Right renal cortex interstitium (tissue), 3 donors: ENCODE data around the gene VRK1. TPM values are rescaled to one million over a fixed set of nuclear protein-coding genes. Genes with fewer than 3 reads are reported as not detected.
"Not testable (repeated sequence)": the region's sequence is repeated elsewhere in the genome, so short reads cannot be mapped to it uniquely, and the experiment has no call there.

Experiments
- DNase-seq, 3 donors: peaks; one replicate each; pipeline ENCODE4 v3.0.0-alpha.2; 2013; ENCODE audit warnings: low read depth in 3 of 3, low spot score in 2 of 3
- polyA plus RNA-seq, 3 donors: library from polyadenylated mRNA; unstranded; fragments of 120-200 nt; gene quantifications; one replicate each; pipeline ENCODE4 v1.2.1, GENCODE V29; 2013; ENCODE audit not compliant: insufficient read length in 3 of 3

VRK1 gene
- polyA plus RNA-seq, 3 donors = 24.1 to 31.2 (median 29.3) TPM

GRCh38 chr14:96867634-96868033 is 70.5 kb downstream of the VRK1 start:
- DNase-seq = no peak

DNA sequence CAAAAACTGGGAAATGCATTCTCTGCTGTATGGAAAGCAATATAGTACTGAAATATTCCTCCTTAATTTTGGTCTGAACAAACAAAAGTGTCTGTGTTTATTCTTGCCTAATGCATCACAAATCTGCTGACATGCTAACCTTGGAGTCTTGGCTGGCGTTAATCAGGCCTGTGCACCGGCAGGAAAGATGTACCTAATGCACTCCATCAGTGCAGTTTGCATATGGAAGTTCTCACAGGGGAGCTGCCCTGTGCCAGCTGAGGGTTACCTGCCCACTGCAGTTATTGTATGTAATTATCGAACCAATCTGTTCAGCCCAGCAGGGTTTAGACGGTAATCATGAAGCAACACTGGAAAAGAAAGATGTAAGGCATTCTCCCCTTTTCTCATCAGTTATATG is 76.9 kb downstream of the VRK1 start:
- no peak for DNase-seq

DNA sequence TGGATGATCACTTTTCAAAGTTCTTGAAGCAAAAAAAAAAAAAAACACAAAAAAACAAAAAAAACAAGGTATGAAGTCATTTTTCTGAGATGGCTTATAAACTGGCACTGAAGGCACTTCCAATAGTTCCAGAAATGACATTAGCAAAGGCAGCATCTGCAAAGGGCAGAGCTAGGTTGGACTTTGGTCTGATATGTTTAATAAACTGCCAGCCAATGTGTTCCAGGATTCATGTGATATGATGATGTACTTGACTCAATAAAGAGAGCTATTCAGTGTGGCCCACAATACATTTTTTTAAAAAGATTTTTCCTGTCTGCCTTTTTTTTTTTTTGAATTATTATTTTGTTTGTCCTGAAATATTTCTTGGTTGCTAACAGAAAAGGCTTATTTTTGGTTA is 79.6 kb downstream of the VRK1 start:
- DNase-seq = no peak

- no peak for DNase-seq
Measured at GRCh38 chr14:96881713-96882112, 84.5 kb downstream of the VRK1 start.

- DNase-seq = not testable (repeated sequence)
Measured at GRCh38 chr14:96883974-96884373, 86.8 kb downstream of the VRK1 start.

GRCh38 chr14:96888158-96888557 is 91.0 kb downstream of the VRK1 start:
- DNase-seq = no peak

DNA sequence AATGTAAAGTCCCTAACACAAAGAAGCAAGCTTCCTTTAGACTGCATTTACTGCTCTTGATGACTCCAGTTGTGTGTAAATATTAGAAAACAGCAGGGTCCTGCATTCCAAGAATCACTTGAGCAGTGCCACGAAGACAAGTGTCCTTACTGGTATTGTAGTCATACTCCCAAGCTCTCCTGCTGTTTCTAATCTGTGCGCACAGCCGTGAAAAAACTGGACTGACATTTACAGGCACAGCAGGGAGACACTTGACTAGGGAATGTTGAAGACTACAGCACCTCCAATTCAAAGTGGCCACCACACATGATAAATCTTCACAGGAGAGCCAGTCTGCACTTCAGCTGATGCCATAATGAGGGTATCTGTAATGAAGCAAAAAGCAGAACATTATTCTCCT is 91.4 kb downstream of the VRK1 start:
- DNase-seq = no peak

GRCh38 chr14:96889091-96889490 is 91.9 kb downstream of the VRK1 start:
- no peak for DNase-seq

GRCh38 chr14:96893966-96894622 is 96.9 kb downstream of the VRK1 start:
- no peak for DNase-seq

- DNase-seq = no peak
Measured at GRCh38 chr14:96894966-96895365, 97.8 kb downstream of the VRK1 start.

- no peak for DNase-seq
Measured at GRCh38 chr14:96895658-96896271, 98.6 kb downstream of the VRK1 start.

GRCh38 chr14:96897184-96897583 is 100.0 kb downstream of the VRK1 start:
- DNase-seq = no peak

DNA sequence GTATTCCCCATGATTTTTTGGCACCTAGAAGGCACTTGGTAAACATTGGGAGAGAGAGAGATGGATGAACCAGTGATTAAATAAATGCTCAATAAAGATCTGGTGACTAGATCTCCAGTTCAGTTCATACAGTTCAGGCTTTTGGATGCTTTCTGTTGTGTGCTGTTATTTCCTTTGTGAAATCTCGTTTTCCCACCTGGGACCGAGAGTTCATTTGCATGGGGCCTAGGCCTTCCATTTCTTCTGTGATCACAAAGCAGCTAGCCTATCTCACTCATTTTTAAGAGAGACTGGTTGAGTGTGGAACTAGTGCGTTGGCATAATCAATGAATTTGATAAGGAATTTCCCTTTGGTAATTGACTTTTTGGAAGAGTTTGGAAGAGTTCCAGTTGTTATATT is 104.0 kb downstream of the VRK1 start:
- DNase-seq = no peak

DNA sequence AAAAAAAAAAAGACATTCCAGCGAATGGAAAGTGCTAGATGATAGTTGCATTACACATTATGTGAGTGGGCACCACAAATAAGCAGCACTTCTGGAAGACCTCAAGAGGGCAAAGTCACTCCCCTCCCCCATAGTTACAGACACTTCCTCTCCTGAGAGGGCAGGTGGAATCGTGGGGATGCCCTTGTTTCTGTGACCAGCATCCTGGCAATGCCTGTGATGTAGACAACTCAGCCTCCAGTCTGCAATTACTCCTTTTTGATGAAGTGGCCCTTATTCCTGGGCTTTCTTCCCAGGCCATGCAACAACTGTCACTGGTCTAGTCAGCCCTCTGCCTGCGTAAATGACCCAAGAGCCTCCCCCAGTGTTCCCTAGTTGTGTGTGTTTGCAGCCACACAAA is 104.8 kb downstream of the VRK1 start:
- DNase-seq = no peak

DNA sequence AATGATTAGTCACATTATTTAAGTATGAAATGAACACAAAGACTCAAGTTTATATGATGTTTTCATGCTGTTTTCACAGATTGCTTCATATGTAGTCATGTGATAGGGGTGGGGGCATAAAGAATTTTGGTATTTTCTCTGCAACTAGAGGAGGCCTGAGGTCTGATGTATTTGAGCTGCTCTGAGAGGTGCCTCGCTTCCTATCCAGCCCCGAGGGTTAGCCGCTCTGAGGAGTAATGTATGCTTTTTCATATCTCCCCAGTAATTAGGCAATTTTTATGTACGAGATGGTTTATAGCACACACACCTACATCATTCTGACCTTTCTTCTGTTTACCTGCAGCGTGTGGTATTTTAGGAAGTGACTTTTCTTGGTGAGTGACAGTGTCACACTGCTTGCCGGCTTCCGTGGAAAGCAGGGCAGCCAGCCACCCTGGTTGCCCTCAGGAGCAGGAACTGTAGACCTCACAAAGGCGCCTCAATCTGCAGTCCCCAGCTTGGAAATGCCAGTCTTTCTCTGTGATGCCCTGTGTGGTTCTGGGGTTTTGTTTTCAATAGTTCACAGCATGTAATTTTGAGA is 106.4 kb downstream of the VRK1 start:
- no peak for DNase-seq

GRCh38 chr14:96904201-96904600 is 107.0 kb downstream of the VRK1 start:
- DNase-seq = no peak

DNA sequence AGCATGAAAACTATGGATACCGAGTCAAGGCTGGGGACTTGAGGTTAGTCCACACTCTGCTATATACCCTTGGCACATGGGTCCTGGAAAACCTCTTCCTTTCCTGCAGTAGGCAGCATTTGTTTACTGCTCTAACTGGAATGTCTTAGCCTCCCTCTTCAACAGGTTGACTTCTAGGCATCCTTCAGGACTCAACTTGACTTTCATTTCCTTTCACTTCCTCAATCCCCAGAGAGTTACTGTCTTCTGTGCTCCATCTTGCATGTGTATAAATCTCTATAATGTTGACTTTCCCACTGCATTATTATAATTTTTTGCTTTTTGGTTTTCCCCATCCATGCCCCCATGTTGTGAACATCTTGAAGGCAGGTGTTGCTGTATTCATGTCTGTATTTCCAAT is 107.9 kb downstream of the VRK1 start:
- DNase-seq = no peak

DNA sequence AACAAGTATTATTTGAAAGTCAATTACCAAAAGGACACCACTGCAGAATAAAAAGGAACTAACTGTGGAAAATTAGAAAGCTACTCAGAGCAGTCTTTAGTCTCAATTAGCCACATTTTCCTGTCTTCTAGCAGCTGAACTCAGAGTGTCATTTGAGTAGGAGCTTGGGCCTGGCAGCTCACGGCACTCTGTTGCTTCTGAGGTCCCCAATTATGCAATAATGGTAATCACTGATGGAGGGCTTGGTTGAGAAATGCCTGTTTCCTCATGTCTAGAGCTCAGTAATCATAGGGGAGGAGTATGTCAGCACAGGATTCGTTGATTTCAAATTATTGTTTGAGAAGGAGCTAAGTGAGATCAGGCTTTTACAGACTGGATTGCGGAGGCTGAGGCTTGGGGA is 108.6 kb downstream of the VRK1 start:
- DNase-seq = no peak

- no peak for DNase-seq
Measured at GRCh38 chr14:96906434-96906833, 109.3 kb downstream of the VRK1 start.

- DNase-seq = no peak
Measured at GRCh38 chr14:96909841-96910364, 112.7 kb downstream of the VRK1 start.

DNA sequence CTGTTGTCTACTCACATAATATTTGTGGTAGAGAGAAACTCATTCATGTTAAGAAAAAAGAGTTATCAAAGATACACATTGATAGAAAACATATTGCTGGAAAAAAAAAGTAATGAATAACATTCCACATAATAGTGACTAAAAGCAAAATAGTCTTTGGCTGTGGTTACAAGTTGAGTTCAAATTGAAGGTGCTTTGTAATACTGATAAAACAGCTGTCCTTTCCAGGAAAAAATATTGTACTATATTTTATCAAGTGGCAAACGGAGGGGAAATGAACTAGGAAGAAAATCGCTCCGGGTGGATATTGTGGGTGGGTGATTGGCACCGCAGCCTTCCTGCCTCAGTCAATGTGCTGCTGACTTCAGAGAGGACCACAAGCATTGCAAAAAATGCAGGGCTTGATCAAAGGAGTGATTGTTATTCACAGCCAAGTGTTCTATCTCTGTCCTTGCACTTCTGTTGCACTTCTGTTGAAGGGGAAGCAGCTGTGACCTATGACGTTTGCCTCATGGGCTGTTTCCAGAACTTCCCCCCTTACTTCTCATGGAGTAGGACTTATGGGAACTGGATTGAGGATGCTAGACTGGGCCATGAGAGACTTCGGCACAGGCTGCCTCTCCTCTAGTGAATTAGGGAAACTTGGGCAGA is 114.4 kb downstream of the VRK1 start:
- DNase-seq = no peak
